CD4-positive, alpha-beta T cell treated with Interleukin-6 for 4 hours (primary cell): ENCODE data around the gene CCDC12.
A peak's percentile ranks its signal among the peaks of the same experiment; 100 is the strongest.

ENCODE experiments used
- DNase-seq: peaks from one replicate; pipeline ENCODE4 v3.0.0-alpha.2; 2020; ENCODE audit warnings: mixed read lengths

CCDC12 gene

DNA sequence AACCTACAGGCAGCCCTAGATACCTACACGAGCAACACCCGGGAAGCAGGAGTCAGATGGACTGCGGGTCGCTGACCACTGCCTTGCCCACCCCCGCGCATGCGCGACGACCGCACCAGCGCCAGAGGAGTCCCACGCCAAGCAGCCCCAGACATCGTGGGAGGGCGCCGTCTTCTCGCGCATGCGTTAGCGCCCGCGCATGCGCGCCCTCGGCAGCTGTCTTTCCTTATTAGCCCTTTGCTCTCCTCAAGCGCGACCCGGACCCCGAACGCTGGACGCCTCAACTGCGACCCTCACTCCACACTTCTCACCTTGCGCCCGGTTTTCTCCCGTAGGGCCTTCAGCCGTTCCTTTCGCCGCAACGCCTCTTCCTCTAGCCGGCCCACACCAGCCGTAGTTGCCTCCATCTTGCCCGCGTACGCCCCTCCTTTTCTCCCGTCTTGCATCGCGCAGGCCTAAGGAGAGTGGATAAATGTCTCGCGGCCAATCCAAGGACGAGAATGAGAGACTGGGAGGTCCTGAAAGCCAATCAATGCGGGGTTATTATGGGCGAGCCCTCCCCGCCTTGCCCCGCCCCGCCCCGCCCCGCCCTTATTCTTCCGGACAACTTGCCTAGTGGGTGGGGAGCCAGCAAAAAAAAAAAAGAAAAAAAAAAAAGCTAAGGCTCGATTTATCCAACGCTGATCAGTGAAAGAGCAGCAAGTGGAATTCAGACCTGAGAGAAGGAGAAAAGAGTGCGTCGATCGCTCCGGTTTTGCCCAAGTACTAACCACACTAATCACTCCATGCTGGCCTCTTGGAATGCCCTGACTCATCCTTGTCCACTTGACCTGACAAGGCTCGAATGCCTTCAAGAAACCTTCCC, at the start of gene CCDC12:
CCDC12 (minus strand) TSS at position 420 of the 865 bp plus-strand sequence; CDS start at position 407, 13 bp downstream.
- DNase-seq, result peak; percentile 94

DNA sequence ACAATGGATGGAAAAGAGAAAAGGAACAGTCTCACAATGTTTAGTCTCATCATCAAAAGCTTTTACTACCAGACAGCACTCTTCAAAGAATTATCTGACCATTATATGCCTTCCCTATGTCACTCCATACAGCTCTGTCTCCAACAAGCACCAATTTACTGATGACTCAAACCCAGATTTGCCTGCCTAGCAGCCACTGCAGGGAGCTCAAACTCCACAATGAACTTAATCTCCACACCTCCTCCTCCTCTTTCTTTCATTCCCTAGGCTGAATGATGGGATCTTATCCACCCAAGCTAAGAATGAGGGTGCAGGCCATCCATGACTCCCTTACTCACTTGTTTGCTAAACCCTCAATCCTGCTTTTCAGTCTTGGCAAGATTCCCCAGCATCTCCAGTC, 48.4 kb upstream of the CCDC12 start:
- no peak for DNase-seq

DNA sequence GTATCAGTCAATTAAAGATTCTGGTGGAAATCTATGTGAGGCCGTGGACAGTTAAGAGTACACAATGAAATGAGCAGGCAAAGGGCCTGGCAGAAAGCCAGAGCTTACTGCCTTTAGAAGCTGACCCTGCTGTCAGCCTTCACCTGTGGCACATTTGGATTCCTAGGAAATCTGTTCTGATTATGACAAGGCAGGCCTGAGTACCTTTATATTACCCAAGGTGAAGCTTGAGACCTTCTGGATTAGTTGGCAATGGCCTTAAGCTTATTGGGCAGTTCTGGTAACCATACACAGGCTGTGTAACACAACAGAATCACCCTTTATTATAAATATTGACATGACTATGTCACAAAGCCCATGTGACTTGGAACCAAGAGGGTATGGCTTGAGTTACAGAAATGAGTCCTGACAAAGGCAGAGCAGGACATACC, 46.1 kb upstream of the CCDC12 start:
- DNase-seq, result no peak

DNA sequence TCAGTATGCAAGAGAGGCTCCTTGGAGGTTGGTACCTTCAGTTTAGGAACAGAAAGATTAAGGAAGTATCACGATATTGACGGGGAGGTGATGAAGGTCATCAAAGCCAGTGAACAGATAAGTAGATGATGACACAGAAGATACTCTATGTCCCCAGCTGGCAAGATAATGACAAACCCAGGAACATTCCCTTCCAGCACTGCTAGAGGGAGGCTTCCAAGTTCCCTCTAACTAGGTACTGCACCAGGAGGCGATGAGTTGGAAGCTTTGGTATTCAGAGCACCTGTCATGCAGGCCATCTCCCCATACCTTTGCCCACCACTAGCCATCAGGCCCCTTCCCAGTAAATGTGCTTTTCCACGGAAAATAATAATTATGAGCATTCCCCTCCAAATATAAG, 43.8 kb upstream of the CCDC12 start:
- DNase-seq, result no peak

DNA sequence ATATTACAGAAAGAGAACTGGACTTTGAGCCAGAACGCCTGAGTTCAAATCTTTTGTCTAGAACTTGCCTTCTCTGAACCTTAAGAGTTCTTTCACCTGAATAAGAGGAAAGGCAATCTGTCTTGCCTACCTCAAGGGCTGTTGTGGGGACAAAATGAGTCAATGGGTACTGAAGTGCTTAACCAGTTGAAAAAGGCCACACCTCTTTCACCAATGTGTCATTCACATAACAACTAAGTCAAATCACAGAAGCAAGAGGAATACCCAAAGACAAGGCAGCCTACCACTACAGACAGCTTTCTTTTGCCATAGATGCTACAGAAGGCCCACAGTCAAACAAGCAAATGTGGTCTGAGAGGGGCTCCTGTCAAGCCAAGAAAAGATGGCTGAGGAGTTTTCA, 42.7 kb upstream of the CCDC12 start:
- no peak for DNase-seq

DNA sequence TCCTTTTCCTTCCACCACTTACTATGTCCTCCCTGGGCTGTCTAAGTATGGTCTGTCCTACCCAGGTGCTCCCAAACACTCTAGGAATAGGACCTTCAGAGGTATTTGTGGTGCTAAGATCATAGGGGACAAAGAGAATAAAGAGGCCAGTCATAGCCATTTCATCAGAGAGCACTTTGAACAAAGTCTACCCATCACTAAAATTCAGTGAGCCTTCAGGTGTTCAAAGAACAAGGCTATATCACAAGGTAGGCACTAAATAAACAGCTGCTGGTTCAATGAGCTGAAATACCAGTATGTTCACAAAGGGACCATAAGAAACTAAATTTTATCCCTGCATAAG, 41.7 kb upstream of the CCDC12 start:
- no peak for DNase-seq

DNA sequence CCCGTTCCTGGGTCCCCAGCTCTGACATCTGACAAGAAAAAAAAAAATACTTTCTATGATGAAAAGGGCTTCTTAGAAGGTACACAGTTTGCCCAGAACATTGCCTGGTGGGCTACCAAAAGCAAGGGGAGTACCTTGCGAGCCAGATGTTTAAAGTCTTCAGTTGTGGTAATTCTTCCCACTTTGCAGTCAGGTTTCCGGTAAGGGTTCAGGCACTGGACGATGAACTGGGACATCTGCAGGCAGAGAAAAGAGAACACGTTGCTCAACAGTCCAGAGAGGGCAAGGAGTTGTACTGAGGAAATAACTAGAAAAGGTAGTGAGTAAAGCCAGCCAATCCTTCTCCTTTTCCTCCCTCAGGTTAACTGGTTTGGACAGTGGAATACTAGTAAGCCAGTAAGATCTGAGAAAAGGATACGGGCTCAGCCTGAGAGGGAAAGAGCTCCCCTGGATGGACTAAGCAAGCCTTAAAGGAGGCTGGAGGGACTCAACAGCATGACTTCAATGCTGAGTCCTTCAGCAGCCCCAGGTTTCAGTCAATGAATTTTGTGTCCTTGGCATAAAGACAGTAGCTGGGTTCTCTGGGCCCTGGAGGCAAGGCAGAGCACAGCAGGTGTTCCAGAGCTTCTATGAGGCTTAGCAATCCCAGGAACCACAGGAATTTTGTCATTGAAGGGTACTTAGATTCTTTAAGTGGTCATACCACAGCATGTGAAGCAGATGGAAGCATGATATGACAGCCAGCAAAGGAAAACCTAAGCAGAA, 41.1 kb upstream of the CCDC12 start:
- no peak for DNase-seq

DNA sequence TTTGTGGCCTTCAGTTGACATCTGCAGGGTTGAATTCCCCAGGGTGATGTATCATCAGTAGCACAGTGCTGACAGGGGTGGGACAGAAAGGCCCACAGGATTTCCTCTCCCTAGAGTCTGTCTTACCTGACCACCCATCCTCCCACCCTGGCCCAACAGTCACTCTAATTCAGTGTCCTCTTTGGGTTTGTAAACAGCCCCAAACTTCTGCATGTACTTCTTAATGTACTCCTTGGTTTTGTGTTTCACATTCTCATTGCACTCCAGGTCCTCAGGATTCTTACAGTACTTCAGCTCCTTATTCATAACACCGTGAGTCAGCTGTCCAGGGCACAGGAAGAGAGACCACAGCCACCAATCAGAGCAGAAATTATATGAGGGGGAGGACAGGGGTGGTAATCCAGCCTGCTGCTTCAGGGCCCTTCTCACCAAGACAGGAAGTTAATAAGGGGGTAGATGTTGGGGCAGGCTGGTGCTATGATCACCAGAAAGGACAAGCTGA, 40.4 kb upstream of the CCDC12 start:
- DNase-seq, result peak; percentile 40

DNA sequence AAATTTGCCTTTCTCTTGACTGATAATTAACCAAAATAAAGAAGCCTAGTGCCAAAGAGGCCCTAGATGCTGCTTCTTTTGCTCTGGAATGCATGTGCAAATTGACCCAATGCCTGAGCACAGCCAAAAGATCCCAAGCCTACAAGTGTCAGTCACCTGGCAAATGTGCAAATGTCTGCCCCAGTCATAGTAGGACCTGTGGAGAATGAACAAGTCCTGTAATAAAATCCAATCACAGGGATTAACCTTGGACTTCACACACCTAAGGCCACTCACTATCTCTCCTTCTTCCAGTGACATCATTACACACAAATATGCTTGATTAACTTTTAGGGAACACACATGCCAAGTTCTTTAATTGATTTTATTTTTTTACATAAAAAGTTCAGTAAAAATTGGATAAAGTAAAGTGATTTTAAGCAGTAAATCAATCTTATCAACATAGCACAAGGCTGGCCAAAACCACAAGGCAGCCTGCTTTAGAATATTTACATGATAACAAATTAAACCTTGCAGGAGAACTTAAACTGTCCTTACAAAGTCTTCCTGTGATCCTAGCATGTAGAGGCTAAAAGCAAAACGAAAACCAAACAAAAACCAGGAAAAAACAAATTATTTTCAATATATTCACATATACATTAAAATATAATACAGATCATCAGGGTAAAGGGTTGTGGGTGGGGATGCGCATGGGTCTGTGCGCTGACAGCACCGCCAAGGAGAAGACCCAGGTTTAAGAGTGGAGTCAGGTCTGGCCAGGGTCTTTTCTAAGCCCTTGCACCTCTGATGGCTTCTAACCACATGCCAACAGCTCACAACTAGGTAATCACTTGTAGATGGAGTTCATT, 39.8 kb upstream of the CCDC12 start:
- no peak for DNase-seq

DNA sequence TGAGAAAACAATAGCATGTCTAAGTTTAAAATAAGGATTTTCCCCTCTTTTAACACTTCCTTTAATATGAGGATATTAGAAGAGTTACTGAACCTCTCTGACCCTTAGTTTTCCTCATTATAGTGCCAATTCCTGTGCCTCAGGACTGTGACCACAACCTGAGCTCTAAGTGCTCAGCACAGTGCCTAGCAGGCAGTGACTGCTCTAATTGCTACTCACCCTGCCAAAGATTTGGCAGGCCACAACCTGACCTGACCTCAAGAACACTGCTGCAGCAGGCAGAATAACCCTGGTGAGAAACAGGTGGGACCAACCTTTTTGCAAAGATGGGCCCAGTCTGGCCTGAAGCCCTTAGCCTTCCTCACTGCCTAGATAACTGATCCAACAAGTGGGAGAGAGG, 38.6 kb upstream of the CCDC12 start:
- no peak for DNase-seq

DNA sequence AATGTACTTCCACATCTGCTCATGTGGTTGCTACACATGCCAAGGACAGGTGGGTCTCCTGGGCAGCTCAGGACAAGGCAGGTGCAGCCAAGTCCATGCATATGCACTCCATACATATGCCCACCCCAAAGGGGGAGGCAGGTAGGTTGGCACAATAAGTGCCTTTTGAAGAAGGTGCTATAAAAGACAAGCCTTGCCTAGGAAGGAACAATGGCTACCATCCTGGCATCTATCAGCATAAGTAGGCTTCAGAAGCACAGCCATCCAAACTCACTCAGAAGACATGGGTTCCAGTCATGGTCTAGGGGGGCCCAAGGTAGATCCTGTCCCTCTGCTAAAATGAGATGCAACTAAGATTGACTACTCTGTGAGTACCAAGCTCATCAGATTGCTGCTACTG, 37.5 kb upstream of the CCDC12 start:
- no peak for DNase-seq

DNA sequence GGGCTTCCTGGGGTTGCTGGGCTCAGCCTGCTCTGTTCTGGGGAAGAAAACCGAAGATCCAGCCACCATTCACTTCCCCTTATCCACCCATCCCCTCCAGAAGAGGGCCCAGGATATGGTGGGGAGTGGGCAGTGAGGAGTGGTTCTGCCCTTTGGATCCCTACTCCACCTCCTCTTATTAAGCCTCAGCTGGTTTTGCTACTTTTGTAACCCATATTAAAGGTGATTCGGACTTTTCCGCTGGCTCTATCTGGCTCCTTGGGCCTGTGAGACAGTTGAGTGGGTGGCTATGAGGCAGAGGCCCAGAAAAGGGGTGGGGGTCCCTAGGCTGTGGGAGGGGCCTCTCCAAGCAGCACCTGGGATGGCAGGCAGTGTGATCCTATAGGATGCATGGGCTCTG, 36.7 kb upstream of the CCDC12 start:
- DNase-seq, result no peak

DNA sequence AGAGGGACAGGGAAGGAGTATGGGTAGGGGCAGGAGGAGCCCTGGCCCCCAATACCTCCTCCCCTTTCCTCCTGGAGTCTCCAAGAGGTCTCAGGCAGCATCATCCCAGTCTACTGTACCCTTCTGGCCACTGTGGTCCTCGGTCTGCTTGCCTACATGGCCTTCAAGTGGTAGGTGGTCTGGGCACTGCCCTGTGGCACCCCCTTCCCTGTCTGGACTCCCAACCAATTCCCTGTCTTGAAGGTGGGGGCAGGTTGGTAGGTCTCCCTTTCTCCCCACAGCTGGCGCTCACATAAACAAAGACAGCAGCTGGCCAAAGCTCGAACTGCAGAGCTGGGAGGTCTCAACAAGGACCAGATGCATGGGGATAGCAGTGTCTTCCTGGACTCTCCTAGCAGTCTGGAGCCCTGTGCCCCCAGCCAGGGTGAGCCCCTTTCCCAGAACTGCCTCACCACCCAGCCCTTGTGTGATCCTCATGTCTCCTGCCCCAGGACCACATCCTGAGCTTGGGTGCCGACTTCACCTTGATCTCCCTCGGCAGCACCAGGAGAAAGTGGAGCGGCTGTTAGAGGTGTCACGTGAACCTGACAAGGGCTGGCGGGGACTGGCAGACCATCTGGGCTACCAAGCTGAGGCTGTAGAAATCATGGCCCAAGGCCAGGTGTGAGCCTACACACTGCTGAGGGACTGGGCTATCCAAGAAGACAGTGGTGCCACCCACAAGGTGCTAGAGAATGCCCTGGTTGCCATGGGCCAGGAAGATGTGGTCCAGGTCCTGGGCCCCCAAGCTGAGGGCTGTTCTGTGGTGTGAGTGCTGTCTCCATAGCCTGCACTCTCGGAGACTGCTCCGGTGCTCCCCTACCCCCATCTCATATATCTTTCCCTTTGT, 36.0 kb upstream of the CCDC12 start:
- no peak for DNase-seq

DNA sequence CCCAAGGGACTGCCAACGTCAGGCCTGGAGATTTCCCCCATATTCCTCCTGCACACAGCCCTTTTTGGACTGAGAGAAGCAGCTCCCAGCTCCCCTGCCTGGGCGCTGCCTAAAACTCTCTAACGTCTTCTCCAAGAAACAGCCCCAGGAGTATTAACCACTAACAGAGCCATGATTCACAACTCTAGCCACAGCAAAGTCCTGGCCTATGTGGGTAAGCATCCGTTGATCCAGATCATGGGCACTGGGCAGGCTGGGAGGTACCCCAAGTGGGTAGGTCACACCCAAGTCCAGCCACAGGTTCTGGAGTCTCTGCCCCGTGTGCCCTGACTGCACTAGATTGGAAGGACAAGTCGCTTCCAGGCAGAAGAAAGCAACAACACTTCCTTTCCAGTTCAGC, 34.8 kb upstream of the CCDC12 start:
- no peak for DNase-seq

DNA sequence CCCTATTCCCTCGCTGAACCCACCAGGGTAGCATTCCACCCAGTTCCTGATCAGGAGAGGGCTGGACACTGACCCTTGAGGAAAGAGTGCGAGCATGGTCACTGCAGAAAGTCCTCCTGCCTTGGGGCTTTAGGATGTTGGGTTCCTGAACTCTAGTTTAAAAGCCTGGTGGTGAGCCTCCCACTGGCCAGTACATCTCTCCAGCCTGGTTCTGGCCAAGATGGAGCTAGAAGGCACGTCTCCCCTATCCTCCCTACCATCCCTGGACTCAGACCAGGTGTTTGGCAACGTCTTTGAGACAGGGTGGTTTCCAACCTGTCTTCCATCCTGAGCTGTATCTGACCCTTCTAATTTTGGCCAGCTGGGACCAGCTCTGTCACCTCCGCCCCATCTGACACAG, 34.4 kb upstream of the CCDC12 start:
- no peak for DNase-seq

DNA sequence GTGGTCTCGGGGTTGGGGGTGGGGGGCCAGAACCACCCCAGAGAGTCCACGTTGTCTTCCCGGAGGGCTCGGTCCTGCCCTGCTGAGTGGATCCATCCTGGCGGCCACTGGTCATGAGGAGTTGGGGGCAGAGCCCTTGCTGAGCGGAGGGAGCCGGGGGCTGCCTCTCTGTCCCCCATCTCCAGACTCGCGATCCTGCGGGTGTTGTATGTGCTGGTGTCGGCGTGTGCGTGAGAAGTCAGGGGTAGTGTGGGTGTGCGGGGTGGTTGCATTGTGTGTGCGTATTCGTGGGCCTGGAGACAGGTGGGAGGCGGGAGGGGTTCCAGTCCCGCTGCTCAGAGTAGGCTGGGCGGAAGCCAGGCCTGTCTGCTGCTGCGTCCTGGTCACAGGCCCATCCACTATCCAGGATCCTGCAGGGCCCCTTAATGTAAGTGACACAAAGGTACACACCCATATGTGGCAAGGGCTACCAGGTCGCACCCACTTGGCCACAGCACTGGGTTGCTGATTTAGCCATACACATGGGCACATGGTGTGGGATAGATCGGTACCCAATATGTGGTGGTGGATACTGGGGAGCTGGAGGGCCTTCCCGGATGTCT, 33.7 kb upstream of the CCDC12 start:
- no peak for DNase-seq

DNA sequence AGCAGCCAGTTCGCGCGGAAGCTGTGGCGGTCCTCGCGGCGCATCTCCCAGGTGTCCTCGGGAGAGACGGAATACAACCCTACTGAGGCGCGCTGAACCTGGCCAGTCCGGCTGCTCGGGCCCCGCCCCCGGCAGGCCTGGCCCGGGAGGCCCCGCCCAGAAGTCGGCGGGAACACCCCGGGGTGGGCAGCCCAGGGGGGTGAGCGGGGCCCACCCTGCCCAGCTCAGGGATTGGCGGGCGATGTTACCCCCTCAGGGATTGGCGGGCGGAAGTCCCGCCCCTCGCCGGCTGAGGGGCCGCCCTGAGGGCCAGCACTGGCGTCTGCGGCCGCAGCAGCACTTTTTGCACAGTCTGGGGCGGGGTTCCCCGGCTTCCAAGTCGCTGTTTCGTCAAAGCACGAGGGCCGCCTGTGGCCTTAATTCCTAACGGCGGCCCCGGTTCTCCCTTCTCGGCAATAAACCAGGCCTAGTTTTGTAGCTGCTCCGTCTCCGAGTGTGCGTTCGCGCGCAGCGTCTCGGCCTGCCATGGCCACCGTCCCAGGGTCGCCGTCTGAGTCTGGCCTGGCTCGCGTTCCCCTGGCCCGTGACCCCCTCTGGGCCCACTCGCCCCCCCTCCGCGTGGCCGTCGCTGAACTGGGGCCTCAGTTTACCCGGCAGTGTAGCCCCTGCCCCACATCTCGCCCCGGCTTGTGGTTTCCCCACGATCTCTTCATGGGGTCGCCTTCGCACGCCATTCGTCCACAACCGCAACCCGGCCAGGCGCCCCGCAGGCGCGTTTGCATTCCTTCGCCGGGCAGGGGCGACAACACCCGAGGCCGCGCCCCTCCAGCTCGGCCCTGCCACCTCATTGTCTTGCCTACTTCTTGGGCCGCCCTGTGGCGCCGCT, 32.9 kb upstream of the CCDC12 start:
- peak; percentile 83 for DNase-seq

DNA sequence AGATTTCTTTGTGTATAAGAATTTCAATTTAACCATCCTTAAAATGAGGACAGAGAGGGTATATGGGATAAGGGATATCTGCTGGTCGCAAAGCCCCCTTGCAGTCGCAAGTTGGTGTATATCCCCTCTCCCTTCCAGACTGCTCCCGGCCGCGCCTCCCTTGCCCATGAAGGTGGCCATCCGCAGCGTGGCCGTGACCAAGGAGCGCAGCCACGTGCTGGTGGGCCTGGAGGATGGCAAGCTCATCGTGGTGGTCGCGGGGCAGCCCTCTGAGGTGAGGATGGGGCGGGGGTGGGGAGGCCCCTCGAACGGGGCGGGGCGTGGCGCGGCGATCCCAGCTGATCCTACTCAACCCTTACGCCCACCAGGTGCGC, 32.3 kb upstream of the CCDC12 start:
- DNase-seq, result no peak

DNA sequence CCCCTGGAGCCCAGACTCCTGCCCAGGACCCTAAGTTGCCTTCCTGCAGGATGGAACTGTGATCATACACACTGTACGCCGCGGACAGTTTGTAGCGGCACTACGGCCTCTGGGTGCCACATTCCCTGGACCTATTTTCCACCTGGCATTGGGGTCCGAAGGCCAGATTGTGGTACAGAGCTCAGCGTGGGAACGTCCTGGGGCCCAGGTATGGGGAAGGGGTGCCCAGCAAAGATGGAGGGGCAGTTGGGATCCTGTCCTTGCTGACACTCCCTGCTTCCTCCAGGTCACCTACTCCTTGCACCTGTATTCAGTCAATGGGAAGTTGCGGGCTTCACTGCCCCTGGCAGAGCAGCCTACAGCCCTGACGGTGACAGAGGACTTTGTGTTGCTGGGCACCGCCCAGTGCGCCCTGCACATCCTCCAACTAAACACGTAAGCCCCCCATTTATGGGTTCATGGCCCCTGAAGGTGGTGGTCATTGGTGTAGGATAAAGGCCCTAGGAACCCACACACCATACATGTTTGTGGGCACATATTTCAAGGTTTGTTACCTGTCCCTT, 31.8 kb upstream of the CCDC12 start:
- no peak for DNase-seq
